Right atrium auricular region (tissue), 2 donors: Measurements from ENCODE around the gene TBPL2. TPM values are rescaled to one million over a fixed set of nuclear protein-coding genes. Genes with fewer than 3 reads are reported as not detected.
"Not testable (repeated sequence)": the region's sequence is repeated elsewhere in the genome, so short reads cannot be mapped to it uniquely, and the experiment has no call there.

Source experiments
- DNase-seq: peaks from one replicate; pipeline ENCODE4 v3.0.0-alpha.2; 2019; ENCODE audit warnings: low spot score
- H3K27ac ChIP-seq, 2 donors: fragments of 200-600 bp; sonication (generic); 1 replicate in 1 of 2; 2 replicates in 1 of 2; pipeline ENCODE4 v1.5.1; 2016 to 2019
- H3K27me3 ChIP-seq, 2 donors: fragments of 200-600 bp; sonication (generic); one replicate each; pipeline versions ENCODE4 v1.5.1 to v1.6.0; 2017 to 2019
- H3K36me3 ChIP-seq: fragments of 200-600 bp; sonication (generic); one replicate; pipeline ENCODE4 v1.5.1; 2016
- H3K4me1 ChIP-seq, 2 donors: fragments of 200-600 bp; sonication (generic); one replicate each; pipeline versions ENCODE4 v1.5.1 to v1.6.0; 2017 to 2019
- H3K4me3 ChIP-seq, 2 donors: fragments of 200-600 bp; sonication (generic); 1 replicate in 1 of 2; 2 replicates in 1 of 2; pipeline ENCODE4 v1.5.1; 2017 to 2019; ENCODE audit warnings: mild to moderate bottlenecking in 1 of 2, moderate library complexity in 1 of 2
- H3K9me3 ChIP-seq, 2 donors: fragments of 200-600 bp; sonication (generic); one replicate each; pipeline ENCODE4 v1.5.1; 2019
- CTCF ChIP-seq, 2 donors: fragments of 200-600 bp; sonication (generic); IDR thresholded peaks; one replicate each; pipeline ENCODE4 v1.5.1; 2019; ENCODE audit warnings: antibody characterized with exemption in 2 of 2
- total RNA-seq, 2 donors: library from RNA; depleted of rRNA; stranded (reverse); fragments of >200 nt; gene quantifications; one replicate each; pipeline ENCODE4 v1.1.0, GENCODE V29; 2016

Gene TBPL2
- total RNA-seq, 2 donors from 2014 or later = not detected

- TF ChIP-seq CTCF (IDR thresholded peaks at IDR 0.05) = no peak
- DNase-seq = no peak
- H3K4me3 ChIP-seq = no peak overlapping the region
- H3K4me1 ChIP-seq = no peaks in the 10 kb centered on the region
- no peak overlapping the region for H3K27ac ChIP-seq
- H3K27me3 ChIP-seq = no peaks in the 10 kb centered on the region
- H3K9me3 ChIP-seq = no peaks in the 10 kb centered on the region
- H3K36me3 ChIP-seq = no peaks in the 10 kb centered on the region
Measured at GRCh38 chr14:55473786-55474185, 33.4 kb upstream of the TBPL2 start.

- no peak for DNase-seq
- Histone ChIP-seq H3K36me3 (no peaks in the 10 kb centered on the region), H3K27me3 (no peaks in the 10 kb centered on the region), H3K9me3 (peaks cover 0 to 8% of the 10 kb centered on the region in 2 donors), H3K27ac (no peak overlapping the region), H3K4me3 (no peak overlapping the region), H3K4me1 (no peaks in the 10 kb centered on the region)
- no peak for TF ChIP-seq CTCF (IDR thresholded peaks at IDR 0.05)
Measured at GRCh38 chr14:55470025-55470424, 29.6 kb upstream of the TBPL2 start.

GRCh38 chr14:55467307-55467706 is 26.9 kb upstream of the TBPL2 start:
- no peak overlapping the region for H3K4me3 ChIP-seq
- H3K36me3 ChIP-seq = no peaks in the 10 kb centered on the region
- peaks cover 0 to 8% of the 10 kb centered on the region in 2 donors for H3K9me3 ChIP-seq
- H3K27me3 ChIP-seq = no peaks in the 10 kb centered on the region
- no peak for DNase-seq
- TF ChIP-seq CTCF (IDR thresholded peaks at IDR 0.05) = no peak
- H3K27ac ChIP-seq = no peak overlapping the region
- H3K4me1 ChIP-seq = no peaks in the 10 kb centered on the region

GRCh38 chr14:55458800-55459515 is 18.5 kb upstream of the TBPL2 start:
- Histone ChIP-seq H3K9me3 (no peaks in the 10 kb centered on the region), H3K4me1 (peaks cover 0 to 9% of the 10 kb centered on the region in 2 donors), H3K27ac (no peak overlapping the region), H3K27me3 (no peaks in the 10 kb centered on the region), H3K36me3 (no peaks in the 10 kb centered on the region), H3K4me3 (no peak overlapping the region)
- TF ChIP-seq CTCF (IDR thresholded peaks at IDR 0.05) = no peak
- DNase-seq = no peak

- Histone ChIP-seq H3K36me3 (no peaks in the 10 kb centered on the region), H3K27me3 (no peaks in the 10 kb centered on the region), H3K9me3 (no peaks in the 10 kb centered on the region), H3K27ac (no peak overlapping the region), H3K4me1 (peaks cover 0 to 15% of the 10 kb centered on the region in 2 donors), H3K4me3 (no peak overlapping the region)
- no peak for TF ChIP-seq CTCF (IDR thresholded peaks at IDR 0.05)
- DNase-seq = no peak
Measured at GRCh38 chr14:55457496-55457895, 17.1 kb upstream of the TBPL2 start.

- DNase-seq, H3K9me3 ChIP-seq, H3K27ac ChIP-seq, H3K4me3 ChIP-seq, H3K36me3 ChIP-seq, H3K27me3 ChIP-seq: not testable (repeated sequence)
- peaks cover 0 to 21% of the 10 kb centered on the region in 2 donors for H3K4me1 ChIP-seq
Measured at GRCh38 chr14:55456411-55456810, 16.0 kb upstream of the TBPL2 start.
